Activated naive CD4-positive, alpha-beta T cell treated with anti-CD3 and anti-CD28 coated beads, Interleukin-2, amount 50 U/mL, for 72 hours (primary cell): ENCODE results near the gene PHF24. TPM values are rescaled to one million over a fixed set of nuclear protein-coding genes. Genes with fewer than 3 reads are reported as not detected.
"Not testable (repeated sequence)": the region's sequence is repeated elsewhere in the genome, so short reads cannot be mapped to it uniquely, and the experiment has no call there.

ENCODE experiments used
- ATAC-seq, 2 donors: fragments of 150-1000 bp; cut with Tn5 transposase; 2 replicates each; pipeline ENCODE4 v1.10.0; 2021; ENCODE audit warnings: mild to moderate bottlenecking in 2 of 2, moderate library complexity in 2 of 2
- DNase-seq, 2 donors: peaks; one replicate each; pipeline ENCODE4 v3.0.0; 2021 to 2022; ENCODE audit warnings: low spot score in 2 of 2
- H3K27ac Mint-ChIP-seq, 2 donors: one replicate each; pipeline ENCODE4 v1.8.0; 2022; ENCODE audit warnings: mild to moderate bottlenecking in 2 of 2, mixed read lengths in 2 of 2
- H3K36me3 Mint-ChIP-seq, 2 donors: one replicate each; pipeline ENCODE4 v1.8.0; 2022; ENCODE audit warnings: mixed read lengths in 2 of 2
- H3K9me3 Mint-ChIP-seq, 2 donors: one replicate each; pipeline ENCODE4 v1.8.0; 2022; ENCODE audit warnings: mixed read lengths in 2 of 2
- total RNA-seq, 2 donors: library from RNA; stranded (reverse); gene quantifications; one replicate each; pipeline ENCODE4 v1.2.3, GENCODE V29; 2022

Gene PHF24
- total RNA-seq: under 1 TPM; 0.06 to 0.09 TPM

DNA sequence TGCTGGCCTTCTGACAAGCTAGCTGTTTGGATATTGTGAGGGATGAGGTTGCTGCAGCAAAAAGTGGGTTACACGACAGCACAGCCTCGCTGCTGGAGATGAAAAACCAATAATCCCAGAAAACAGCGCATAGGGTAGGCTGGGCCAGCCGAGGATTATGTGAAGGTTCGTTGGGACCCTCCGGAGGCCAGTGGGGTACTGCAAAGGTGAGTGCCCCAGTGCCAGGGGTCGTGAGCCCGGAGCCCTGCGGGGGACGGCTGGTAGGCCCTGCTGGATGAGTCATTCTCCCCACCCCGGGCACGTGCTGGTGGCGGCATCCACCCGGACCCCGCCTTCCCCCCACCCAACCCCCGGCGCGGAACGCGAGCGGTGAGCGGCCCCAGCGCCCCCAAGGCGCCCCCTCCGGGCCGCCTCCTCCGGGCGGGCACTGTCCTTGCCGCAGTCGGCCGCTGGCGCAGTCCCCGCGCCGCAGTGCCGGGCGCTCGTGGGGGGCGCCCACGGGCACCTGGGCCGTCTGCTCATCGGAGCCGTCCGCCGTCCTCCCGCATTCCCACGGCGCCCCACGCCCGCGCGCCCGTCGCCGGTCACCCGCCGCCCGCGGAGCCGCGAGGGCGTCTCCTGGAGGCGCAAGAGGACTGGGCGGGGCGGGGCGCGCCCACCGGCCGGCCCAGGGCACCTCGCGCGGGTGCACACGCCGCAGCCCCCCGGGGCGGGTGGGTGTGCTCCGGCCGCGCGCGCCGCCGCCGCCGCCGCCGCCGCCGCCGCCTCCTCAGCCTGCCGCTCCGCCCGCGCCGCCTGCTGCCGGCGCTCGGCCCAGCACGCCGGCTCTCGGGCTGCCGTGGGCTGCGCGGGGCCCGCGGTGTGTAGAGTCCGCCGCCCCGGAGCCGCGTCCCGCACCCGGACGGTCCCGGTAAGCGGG, at the start of gene PHF24:
Gene PHF24 (plus strand): TSS at position 794 of the 919 bp plus-strand sequence. CDS start 13,014 bp downstream, outside the sequence.
- no peaks in the 10 kb centered on the region for H3K9me3 Mint-ChIP-seq
- H3K27ac Mint-ChIP-seq: no peak within 1 kb of the TSS
- DNase-seq (peak in 1 of 2 donors; percentile 27), ATAC-seq (peak; percentile 29 to 72)
- no peaks in the 10 kb centered on the region for H3K36me3 Mint-ChIP-seq

DNA sequence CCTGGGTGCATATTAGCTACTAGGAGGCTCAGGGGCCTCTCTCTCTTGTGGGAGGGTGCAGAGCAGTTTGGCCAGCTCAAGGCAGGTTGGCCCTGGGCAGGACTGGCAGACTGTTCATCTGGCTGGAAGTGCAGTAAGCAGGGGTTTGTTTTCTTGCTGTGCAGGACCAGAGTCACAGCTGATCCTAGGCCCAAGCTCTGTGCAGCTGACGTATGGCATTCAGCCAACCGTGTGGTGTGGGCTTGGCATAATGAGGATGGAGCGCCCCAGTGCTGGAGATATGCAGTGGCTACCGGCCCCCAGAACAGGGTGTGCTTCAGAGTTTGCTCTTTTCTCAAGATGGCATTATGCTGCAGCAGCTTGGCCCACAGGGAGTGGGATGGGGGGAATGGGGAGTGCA, 31.0 kb upstream of the PHF24 start:
- ATAC-seq (no peak), DNase-seq (no peak)
- H3K9me3 Mint-ChIP-seq: peaks cover 14 to 16% of the 10 kb centered on the region in 2 donors
- H3K27ac Mint-ChIP-seq: no peak overlapping the region
- H3K36me3 Mint-ChIP-seq: peaks cover 12 to 17% of the 10 kb centered on the region in 2 donors

DNA sequence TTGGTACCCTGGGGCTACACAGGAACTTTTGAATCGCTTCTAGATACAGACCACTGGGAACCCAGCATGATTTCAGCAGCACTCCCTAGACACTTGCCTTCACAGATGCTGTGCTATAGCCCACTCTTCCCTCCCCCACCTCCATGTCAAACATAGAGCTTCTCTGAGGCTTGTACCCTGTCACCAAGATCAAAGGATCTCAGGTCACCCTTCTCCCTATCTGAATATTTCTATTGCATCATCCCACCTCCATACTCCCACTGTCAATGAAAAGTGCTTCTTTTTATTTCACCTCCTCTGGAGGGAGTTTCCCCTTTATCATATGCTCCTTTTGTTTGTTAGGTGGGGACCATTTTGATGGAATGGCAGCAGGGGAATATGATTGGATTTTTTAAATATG, 29.2 kb upstream of the PHF24 start:
- Mint-ChIP-seq H3K36me3 (peaks cover 12 to 17% of the 10 kb centered on the region in 2 donors), H3K9me3 (peaks cover 14 to 16% of the 10 kb centered on the region in 2 donors), H3K27ac (no peak overlapping the region)
- ATAC-seq: peak; percentile 51 to 78
- no peak for DNase-seq

DNA sequence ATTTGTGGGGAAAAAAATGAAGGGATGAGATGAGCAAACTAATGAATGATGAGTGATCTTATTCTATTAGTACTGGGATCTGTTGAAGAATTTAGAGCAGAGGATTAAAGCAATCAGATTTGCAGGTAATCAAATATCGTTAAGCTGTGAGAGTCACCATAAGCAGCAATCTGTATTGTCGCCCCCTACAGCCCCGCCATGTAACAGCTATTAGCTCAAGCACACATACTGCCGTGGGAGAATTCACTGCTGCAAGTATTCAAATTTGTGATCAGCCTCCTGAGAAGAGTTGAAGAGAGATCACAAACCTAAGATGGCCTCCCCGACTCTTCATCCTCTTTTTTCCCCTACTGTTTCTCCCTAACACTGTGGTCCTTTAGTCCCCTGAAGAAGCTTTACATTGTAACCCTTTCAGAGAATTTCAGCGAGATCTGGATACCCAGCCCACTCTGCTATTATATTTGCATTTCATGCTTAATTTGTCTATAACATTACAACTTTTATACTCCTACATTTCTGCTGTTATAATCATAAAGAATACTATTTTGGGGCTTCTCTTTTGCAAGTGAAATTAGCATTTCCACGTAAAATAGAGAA, 28.5 kb upstream of the PHF24 start:
- ATAC-seq (peak in 1 of 2 donors; percentile 65), DNase-seq (peak in 1 of 2 donors; percentile 24)
- H3K9me3 Mint-ChIP-seq: peaks cover 10 to 11% of the 10 kb centered on the region in 2 donors
- peaks cover 12 to 13% of the 10 kb centered on the region in 2 donors for H3K36me3 Mint-ChIP-seq
- H3K27ac Mint-ChIP-seq: no peak overlapping the region

DNA sequence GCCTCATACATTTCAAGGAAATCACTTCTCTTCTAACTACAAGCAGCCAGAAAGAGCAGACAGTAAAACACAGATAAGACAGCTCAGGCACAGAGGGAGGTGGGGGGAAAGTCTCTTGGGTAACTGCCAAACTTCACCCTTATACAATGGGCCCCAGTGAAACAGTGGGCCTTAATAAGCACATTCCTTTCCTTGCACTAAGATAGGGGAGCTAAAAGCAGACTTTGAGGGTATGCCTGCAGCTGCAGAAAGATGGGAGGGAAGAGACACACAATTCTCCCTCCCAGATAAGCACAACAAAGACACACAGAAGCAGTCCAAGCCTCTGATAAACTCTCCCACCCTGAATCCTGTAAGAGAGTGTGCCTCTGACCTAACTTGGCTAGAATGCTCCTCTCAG, 18.1 kb upstream of the PHF24 start:
- H3K27ac Mint-ChIP-seq, DNase-seq, ATAC-seq, H3K9me3 Mint-ChIP-seq, H3K36me3 Mint-ChIP-seq: not testable (repeated sequence)

DNA sequence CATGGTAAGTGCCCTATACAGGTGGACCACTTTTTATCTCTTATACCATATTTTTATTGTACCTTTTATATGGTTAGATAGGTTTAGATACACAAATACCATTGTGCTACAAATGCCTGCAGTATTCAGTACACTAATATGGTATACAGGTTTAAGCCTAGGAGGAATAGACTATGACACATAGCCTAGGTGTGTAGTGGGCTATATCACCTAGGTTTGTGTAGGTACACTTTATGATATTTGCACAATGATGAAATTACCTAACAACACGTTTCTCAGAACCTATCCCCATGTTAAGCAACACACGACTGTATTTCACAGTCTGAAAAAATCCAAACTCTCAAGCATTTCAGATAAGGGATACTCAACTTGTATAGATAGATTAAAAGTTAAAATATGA, 9.6 kb upstream of the PHF24 start:
- Mint-ChIP-seq H3K36me3 (no peaks in the 10 kb centered on the region), H3K27ac (no peak overlapping the region), H3K9me3 (no peaks in the 10 kb centered on the region)
- ATAC-seq (no peak), DNase-seq (no peak)

DNA sequence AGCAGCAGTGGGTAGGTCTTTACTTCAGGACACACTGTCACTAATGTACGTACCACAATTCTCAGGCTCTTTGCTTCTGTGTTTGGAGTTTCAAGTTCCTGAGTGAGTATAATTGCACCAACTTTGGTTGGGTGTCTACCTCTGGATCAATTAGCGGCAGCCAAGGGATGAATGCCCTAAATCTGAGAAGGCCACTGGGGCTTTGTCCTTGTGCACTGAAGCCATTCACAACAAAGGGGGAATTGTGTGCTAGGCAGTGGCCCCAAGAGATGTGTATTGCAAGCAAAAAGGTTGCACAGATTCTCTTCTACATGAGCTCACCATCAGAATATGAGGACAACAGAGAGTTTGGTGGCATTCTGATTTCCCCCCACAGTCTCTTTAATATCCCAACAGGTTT, 3.9 kb upstream of the PHF24 start:
- ATAC-seq: no peak
- H3K9me3 Mint-ChIP-seq: no peaks in the 10 kb centered on the region
- no peaks in the 10 kb centered on the region for H3K36me3 Mint-ChIP-seq
- no peak overlapping the region for H3K27ac Mint-ChIP-seq
- no peak for DNase-seq

DNA sequence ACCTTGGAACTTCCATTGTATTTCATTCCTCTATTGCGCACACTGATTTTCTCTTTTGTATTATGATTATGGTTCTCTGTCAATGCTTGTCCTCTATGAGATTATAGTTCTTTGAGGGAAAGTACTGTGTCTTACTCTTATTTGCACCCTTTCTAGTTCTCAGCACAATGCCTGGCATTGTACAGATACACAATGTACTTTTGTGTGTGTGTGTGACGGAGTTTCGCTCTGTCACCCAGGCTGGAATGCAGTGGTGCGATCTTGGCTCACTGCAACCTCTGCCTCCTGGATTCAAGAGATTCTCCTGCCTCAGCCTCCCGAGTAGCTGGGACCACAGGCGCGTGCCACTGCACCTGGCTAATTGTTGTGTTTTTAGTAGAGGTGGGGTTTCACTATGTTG, 2.0 kb upstream of the PHF24 start:
- ATAC-seq, H3K27ac Mint-ChIP-seq, H3K36me3 Mint-ChIP-seq, DNase-seq, H3K9me3 Mint-ChIP-seq: not testable (repeated sequence)

DNA sequence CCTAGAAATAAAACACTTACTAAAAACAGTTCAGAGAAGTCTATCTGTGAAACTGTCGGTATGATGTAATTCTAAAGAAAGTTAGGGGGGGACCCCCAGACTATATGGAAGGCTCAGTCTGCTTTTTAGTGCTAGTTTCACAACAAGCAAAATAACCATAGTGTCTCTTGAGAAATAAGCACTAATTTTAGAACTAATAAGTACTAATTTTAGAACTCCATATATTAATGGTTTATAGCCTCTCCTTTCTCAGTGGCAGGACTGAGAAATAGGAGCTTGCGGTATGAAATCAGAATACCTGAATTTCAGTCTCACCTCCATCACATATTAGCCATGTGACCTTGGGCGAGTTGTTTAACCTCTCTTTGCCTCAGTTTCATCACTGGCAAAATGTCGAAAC, 1.4 kb upstream of the PHF24 start:
- DNase-seq: no peak
- ATAC-seq: no peak
- Mint-ChIP-seq H3K9me3 (no peaks in the 10 kb centered on the region), H3K27ac (no peak overlapping the region), H3K36me3 (no peaks in the 10 kb centered on the region)

DNA sequence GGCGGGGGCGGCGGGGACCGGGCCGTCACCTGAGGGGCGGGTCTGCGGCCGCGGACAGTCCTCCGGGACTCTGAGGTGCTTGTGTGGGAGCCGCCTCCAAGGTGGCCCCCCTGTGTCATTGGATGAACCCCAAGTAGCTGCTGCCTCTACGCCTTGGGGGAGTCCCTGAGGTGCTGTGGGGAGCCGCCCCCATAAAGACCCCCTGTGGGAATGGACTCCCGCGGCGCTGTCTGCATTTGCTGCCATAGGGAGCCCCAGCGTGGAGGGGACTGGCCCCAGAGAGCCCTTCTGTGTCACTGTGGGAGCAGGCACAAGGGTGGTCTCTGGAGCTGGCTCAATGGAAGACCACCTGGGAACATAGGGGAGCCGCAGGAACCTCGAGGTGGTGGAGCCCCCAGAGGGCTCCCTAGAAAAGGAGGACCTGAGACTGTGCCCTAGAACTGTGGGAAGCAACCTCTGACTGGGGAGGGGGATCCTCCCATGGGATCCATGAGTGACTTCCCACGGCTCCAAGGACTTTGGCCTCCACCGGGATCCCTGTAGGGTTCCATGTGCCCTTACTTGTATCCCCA, 412 bp downstream of the PHF24 start:
- peak in 1 of 2 donors; percentile 16 for ATAC-seq
- Mint-ChIP-seq H3K27ac (no peak overlapping the region), H3K36me3 (no peaks in the 10 kb centered on the region), H3K9me3 (no peaks in the 10 kb centered on the region)
- no peak for DNase-seq

DNA sequence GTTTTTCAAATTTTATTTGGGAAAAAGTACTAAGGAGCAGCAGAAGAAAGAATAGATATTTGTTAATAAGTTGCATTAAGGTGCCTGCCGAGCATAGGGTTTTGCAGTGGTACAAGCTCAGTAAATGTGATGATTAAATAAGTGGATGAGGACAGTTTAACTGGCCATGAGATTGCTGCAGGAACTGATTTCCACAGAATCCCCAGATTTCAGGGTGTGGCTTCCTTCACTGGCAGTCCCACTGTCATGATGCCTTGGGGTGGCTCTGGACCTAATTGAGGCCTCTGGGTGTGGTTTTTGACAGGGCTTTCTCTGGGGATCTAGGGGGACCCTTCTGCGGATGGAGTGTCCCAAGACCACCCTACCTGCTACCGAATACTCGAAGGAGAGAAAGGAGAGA, 1.4 kb downstream of the PHF24 start:
- ATAC-seq (no peak), DNase-seq (no peak)
- H3K27ac Mint-ChIP-seq: no peak overlapping the region
- no peaks in the 10 kb centered on the region for H3K36me3 Mint-ChIP-seq
- no peaks in the 10 kb centered on the region for H3K9me3 Mint-ChIP-seq

DNA sequence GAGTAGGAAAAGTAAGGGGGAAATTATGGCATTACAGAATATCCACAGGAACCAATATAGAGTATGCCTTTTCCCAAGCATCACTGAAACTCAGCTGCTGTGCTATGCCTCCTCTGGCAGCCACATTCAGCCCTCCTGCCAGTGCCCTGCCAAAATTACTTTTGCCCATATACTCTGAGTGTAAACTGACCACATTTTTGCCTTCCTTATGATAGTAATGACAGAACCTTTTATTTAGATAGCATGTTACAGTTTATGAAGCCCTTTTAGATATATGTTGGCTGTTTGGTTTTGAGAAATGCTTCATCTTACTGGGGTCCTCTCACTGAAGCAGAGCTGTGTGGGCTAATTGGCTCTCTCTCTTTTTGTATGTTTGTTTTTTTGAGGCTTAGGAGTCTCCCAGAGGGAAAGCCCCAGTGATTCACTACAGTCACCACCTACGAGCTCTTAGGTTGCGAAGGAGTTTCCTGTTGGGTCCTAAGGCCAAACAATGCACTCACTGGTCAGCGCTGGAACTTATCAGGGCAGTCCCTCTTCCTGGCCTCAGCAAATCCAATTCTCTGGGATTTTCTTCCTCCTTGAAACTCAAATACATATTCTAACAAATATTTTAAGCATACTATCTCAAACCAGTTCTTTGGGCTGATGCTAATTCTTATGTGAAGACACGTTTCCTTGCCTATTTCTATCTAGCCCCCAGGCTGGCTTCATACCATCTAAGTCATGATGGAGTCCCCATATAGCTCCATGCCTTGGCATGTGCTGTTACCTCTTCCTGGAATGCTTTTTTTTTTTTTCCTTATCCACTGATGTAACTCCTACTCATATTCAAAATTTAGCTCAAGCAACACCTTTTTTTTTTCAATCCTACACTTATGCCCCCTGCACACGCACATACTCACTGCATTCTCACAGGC, 3.7 kb downstream of the PHF24 start:
- Mint-ChIP-seq H3K9me3 (no peaks in the 10 kb centered on the region), H3K27ac (no peak overlapping the region), H3K36me3 (no peaks in the 10 kb centered on the region)
- ATAC-seq: peak; percentile 89 to 93
- no peak for DNase-seq

DNA sequence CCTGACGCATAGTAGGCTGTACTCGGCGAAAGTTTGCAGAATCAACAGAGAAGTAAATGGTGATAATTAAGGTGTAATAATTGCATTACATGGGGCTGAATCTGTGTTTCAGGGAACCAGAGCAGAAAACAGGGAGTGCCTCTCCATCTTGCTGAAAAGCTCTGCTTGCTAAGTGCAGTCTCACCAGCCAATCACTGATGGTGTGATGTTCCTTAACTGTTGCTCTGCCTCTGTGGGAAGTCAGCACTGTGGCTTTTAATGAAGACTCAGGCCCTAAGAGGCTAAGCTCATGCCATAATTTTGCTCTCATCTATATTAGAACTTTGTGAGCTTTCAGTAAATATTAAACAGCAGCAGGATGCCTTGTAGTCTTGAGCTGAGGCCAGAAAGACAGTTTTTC, 4.5 kb downstream of the PHF24 start:
- Mint-ChIP-seq H3K36me3 (no peaks in the 10 kb centered on the region), H3K27ac (no peak overlapping the region), H3K9me3 (no peaks in the 10 kb centered on the region)
- DNase-seq (no peak), ATAC-seq (no peak)

DNA sequence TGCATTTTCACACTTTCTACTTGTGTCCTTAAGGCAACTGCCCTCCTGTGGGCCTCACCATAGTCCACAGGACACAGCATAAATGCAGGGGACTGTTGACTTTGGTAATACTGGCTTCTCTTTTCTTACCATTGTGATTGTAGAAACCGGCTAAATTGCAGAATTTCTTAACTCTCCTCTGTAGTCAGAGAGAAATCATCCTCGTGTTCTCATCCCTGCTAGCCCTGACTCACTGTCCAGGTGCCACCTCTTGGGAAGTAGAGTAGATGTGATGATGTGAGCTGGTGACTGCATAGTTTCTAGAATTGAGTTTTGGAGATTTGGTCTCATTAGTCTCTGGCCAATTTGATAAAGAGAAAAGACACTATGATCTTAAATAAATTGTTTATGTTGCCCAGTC, 5.5 kb downstream of the PHF24 start:
- no peaks in the 10 kb centered on the region for H3K9me3 Mint-ChIP-seq
- H3K36me3 Mint-ChIP-seq: no peaks in the 10 kb centered on the region
- H3K27ac Mint-ChIP-seq: no peak overlapping the region
- DNase-seq: no peak
- ATAC-seq: no peak

DNA sequence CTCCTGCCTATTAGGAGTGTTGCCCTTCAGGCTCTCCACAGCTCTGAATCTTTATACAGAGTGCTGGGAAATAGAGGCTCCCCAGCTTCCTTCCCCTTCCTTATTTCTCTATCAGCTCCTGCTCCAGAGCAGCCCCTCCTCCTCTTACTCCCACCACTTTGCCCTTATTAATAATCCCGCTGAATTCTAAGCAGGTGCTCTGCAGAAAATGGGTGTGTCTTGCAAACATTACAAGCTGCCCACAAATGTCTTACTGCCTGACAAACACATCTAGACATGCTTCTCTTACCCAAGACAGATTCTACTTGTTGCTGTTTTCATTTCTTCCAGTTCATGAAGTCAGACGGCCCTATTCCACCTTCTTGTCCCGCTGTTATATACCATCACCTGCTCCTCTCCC, 6.4 kb downstream of the PHF24 start:
- DNase-seq: no peak
- no peaks in the 10 kb centered on the region for H3K36me3 Mint-ChIP-seq
- ATAC-seq: no peak
- no peaks in the 10 kb centered on the region for H3K9me3 Mint-ChIP-seq
- no peak overlapping the region for H3K27ac Mint-ChIP-seq

DNA sequence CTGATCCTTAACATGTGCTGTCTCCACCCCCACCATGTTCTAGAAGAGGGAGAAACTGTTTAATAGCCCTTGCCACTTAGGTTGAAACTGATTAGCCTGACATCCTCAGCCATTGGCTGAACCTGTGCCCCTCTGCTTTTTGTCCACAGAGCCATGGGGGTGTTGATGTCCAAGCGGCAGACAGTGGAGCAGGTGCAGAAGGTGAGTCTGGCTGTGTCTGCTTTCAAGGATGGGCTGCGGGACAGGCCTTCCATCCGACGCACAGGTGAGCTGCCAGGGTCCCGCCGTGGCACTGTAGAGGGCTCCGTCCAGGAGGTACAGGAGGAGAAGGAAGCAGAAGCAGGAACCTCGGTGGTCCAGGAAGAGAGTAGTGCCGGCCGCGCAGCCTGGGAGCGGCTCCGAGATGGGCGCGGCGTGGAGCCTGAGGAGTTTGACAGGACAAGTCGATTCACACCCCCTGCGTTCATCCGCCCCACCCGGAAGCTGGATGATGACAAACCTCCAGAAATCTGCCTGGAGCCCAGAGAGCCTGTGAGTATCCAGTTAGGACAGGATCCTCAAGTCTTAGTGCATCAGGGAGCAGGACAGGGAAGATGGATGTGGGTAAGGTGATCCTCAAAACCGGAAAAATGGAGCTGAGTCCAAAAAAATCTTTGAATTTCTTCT, 13.2 kb downstream of the PHF24 start:
- Mint-ChIP-seq H3K9me3 (no peaks in the 10 kb centered on the region), H3K36me3 (no peaks in the 10 kb centered on the region), H3K27ac (no peak overlapping the region)
- ATAC-seq (no peak), DNase-seq (no peak)
